Measurements from ENCODE around the gene FAM118A. TPM values are rescaled to one million over a fixed set of nuclear protein-coding genes. Genes with fewer than 3 reads are reported as not detected.
"Not testable (repeated sequence)": the region's sequence is repeated elsewhere in the genome, so short reads cannot be mapped to it uniquely, and the experiment has no call there.

FAM118A gene
- total RNA-seq, 2 donors from 2014 or later: 54.4 to 244 TPM

- no peak for TF ChIP-seq CTCF (IDR thresholded peaks at IDR 0.05)
- Histone ChIP-seq H3K27ac (no peak overlapping the region), H3K4me1 (ENCODE audit: control insufficient read depth in 1 of 2, low read depth in 2 of 2) (no peaks in the 10 kb centered on the region), H3K9me3 (no peaks in the 10 kb centered on the region), H3K27me3 (replicated peaks; ENCODE audit: insufficient read depth) (no peaks in the 10 kb centered on the region), H3K4me3 (no peak overlapping the region), H3K36me3 (no peaks in the 10 kb centered on the region)
- ATAC-seq (ENCODE audit: insufficient number of reproducible peaks, low FRiP score, low read depth): no peak
- DNase-seq (ENCODE audit: low spot score): no peak
Observed at GRCh38 chr22:45294030-45294429, 15.7 kb upstream of the FAM118A start.

GRCh38 chr22:45295004-45295403 lies 14.7 kb upstream of the FAM118A start:
- not testable (repeated sequence) for H3K27ac ChIP-seq; DNase-seq (ENCODE audit: low spot score); H3K36me3 ChIP-seq; H3K4me3 ChIP-seq; ATAC-seq (ENCODE audit: insufficient number of reproducible peaks, low FRiP score, low read depth); H3K9me3 ChIP-seq; H3K4me1 ChIP-seq (ENCODE audit: control insufficient read depth in 1 of 2, low read depth in 2 of 2); H3K27me3 ChIP-seq (replicated peaks; ENCODE audit: insufficient read depth)

- Histone ChIP-seq H3K27me3 (replicated peaks; ENCODE audit: insufficient read depth) (no peaks in the 10 kb centered on the region), H3K4me1 (ENCODE audit: control insufficient read depth in 1 of 2, low read depth in 2 of 2) (no peaks in the 10 kb centered on the region), H3K9me3 (no peaks in the 10 kb centered on the region), H3K36me3 (no peaks in the 10 kb centered on the region), H3K4me3 (no peak overlapping the region), H3K27ac (no peak overlapping the region)
- ATAC-seq (ENCODE audit: insufficient number of reproducible peaks, low FRiP score, low read depth): no peak
- DNase-seq (ENCODE audit: low spot score): no peak
- TF ChIP-seq CTCF (IDR thresholded peaks at IDR 0.05): no peak
Observed at GRCh38 chr22:45295492-45295891, 14.2 kb upstream of the FAM118A start.

- DNase-seq (ENCODE audit: low spot score) (no peak), ATAC-seq (ENCODE audit: insufficient number of reproducible peaks, low FRiP score, low read depth) (no peak)
- Histone ChIP-seq H3K27me3 (replicated peaks; ENCODE audit: insufficient read depth) (no peaks in the 10 kb centered on the region), H3K4me1 (ENCODE audit: control insufficient read depth in 1 of 2, low read depth in 2 of 2) (no peaks in the 10 kb centered on the region), H3K9me3 (no peaks in the 10 kb centered on the region), H3K4me3 (no peak overlapping the region), H3K27ac (no peak overlapping the region), H3K36me3 (no peaks in the 10 kb centered on the region)
- no peak for TF ChIP-seq CTCF (IDR thresholded peaks at IDR 0.05)
Observed at GRCh38 chr22:45296628-45297297, 13.0 kb upstream of the FAM118A start.

- no peak overlapping the region for H3K4me3 ChIP-seq
- H3K27me3 ChIP-seq (replicated peaks; ENCODE audit: insufficient read depth): no peaks in the 10 kb centered on the region
- DNase-seq (ENCODE audit: low spot score): no peak
- H3K27ac ChIP-seq: no peak overlapping the region
- ATAC-seq (ENCODE audit: insufficient number of reproducible peaks, low FRiP score, low read depth): no peak
- no peak for TF ChIP-seq CTCF (IDR thresholded peaks at IDR 0.05)
- H3K36me3 ChIP-seq: no peaks in the 10 kb centered on the region
- no peaks in the 10 kb centered on the region for H3K4me1 ChIP-seq (ENCODE audit: control insufficient read depth in 1 of 2, low read depth in 2 of 2)
- H3K9me3 ChIP-seq: no peaks in the 10 kb centered on the region
Observed at GRCh38 chr22:45298934-45299505, 10.7 kb upstream of the FAM118A start.

GRCh38 chr22:45302751-45303150 lies 7.0 kb upstream of the FAM118A start:
- Histone ChIP-seq H3K9me3 (no peaks in the 10 kb centered on the region), H3K4me3 (no peak overlapping the region), H3K4me1 (ENCODE audit: control insufficient read depth in 1 of 2, low read depth in 2 of 2) (no peaks in the 10 kb centered on the region), H3K36me3 (no peaks in the 10 kb centered on the region), H3K27me3 (replicated peaks; ENCODE audit: insufficient read depth) (no peaks in the 10 kb centered on the region), H3K27ac (no peak overlapping the region)
- TF ChIP-seq CTCF (IDR thresholded peaks at IDR 0.05): no peak
- no peak for DNase-seq (ENCODE audit: low spot score)
- no peak for ATAC-seq (ENCODE audit: insufficient number of reproducible peaks, low FRiP score, low read depth)
